GM12874 (cell line): ENCODE measurements around the gene HOXB4.

Experiments used
- TF ChIP-seq, protein P1 (sequence below): IDR thresholded peaks from 2 replicates; pipeline ENCODE4 v1.5.1; 2011; ENCODE audit warnings: low read depth, mild to moderate bottlenecking, control low read depth, low read length, moderate library complexity; ENCODE audit not compliant: insufficient read depth

HOXB4 gene

GRCh38 chr17:48567646-48568354 is 10.3 kb downstream of the HOXB4 start:
- TF ChIP-seq, protein P1, sequence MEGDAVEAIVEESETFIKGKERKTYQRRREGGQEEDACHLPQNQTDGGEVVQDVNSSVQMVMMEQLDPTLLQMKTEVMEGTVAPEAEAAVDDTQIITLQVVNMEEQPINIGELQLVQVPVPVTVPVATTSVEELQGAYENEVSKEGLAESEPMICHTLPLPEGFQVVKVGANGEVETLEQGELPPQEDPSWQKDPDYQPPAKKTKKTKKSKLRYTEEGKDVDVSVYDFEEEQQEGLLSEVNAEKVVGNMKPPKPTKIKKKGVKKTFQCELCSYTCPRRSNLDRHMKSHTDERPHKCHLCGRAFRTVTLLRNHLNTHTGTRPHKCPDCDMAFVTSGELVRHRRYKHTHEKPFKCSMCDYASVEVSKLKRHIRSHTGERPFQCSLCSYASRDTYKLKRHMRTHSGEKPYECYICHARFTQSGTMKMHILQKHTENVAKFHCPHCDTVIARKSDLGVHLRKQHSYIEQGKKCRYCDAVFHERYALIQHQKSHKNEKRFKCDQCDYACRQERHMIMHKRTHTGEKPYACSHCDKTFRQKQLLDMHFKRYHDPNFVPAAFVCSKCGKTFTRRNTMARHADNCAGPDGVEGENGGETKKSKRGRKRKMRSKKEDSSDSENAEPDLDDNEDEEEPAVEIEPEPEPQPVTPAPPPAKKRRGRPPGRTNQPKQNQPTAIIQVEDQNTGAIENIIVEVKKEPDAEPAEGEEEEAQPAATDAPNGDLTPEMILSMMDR = no peak

- TF ChIP-seq, protein P1 = no peak
These were observed 10.9 kb downstream of the HOXB4 start for GRCh38 chr17:48567209-48567608.

- TF ChIP-seq, protein P1 = no peak
These were observed 11.4 kb downstream of the HOXB4 start for GRCh38 chr17:48566717-48567116.

DNA sequence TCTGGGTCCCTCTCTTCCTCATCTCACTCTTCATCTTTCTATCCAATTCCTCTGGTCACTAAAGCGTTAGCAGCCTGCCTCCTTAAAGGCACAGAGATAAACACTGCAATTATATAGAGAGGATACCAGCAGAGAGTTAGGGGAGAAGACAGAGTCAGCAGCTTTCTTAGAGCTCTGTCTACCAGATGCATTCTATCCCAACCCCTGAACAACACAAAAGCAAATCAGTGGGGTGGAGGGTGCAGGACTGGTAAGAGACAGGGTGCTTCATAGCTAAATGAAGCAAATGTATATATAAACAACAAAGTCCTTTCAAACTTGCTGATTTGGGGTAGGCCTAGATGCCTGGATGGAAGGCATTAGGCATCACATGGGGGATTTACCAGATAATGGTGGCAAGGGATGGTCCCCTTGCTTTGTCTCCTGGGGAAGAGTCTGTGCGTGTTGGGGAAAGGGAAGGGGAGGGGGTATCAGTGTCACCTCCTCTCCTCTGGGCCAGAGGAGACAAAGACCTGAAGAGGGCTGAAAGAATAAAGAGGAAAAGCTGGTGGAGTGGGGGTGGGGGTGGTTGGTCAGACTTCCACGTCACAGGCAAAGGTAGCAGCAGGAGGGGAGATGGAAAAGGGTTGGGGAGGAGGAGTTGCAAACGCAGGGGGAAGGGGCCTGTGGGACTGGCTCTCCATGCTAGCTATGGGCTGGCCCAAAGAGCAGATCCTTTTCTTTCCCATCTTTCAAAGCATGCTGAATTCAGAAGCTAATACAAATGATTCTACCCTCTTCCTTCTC is 12.0 kb downstream of the HOXB4 start:
- TF ChIP-seq, protein P1 = no peak

- TF ChIP-seq, protein P1 = no peak
These were observed 13.1 kb downstream of the HOXB4 start for GRCh38 chr17:48565022-48565554.

GRCh38 chr17:48564188-48565021 is 13.7 kb downstream of the HOXB4 start:
- TF ChIP-seq, protein P1 = no peak

DNA sequence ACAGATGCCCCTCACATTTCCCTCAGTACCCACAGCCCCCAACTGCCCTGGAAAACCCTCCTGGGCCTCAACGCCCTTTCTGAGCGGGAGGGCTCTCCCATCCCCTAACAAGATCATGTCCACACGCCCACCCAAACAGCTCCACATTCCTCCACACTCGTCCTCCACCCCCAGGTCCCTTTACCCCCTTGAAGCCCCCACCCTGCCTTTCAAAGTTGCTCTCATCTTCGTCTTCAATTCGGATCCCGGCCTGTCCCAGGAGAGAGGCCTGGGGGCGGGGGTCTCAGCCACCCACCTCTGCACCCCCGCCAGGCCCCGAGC is 14.3 kb downstream of the HOXB4 start:
- TF ChIP-seq, protein P1 = no peak
